PC-9 (cell line): ENCODE measurements around the gene FA2H. TPM values are rescaled to one million over a fixed set of nuclear protein-coding genes. Genes with fewer than 3 reads are reported as not detected.

Experiments used
- BruUV-seq: library from RNA; stranded (reverse); fragments of 400-500 nt; replicated peaks from 2 replicates; lab custom pipeline; 2021; lab: Mats Ljungman, UMichigan
- CTCF ChIA-PET: fragments of 300-600 bp; sonication (Branson Sonifier 250); formaldehyde crosslinking; loops from one replicate; lab custom pipeline; 2022; ENCODE audit warnings: antibody characterized with exemption; lab: Charles Lee
- POLR2A ChIA-PET: fragments of 300-600 bp; sonication (Branson Sonifier 250); formaldehyde crosslinking; loops from one replicate; lab custom pipeline; 2022; ENCODE audit warnings: antibody characterized with exemption; ENCODE audit not compliant: unreplicated experiment; lab: Charles Lee
- DNase-seq, 2 experiments: peaks; one replicate each; pipeline versions ENCODE4 v3.0.0 to v3.0.0-alpha.2; 2015 to 2022; ENCODE audit warnings: mixed read lengths in 1 of 2
- H2AFZ ChIP-seq: fragments of 200-600 bp; sonication (generic); 2 replicates; pipeline ENCODE4 v1.8.1; 2017; ENCODE audit warnings: antibody characterized with exemption
- H3F3A ChIP-seq: fragments of 200-600 bp; sonication (generic); 2 replicates; pipeline ENCODE4 v1.8.1; 2017; ENCODE audit warnings: antibody characterized with exemption, mild to moderate bottlenecking, low read depth; ENCODE audit not compliant: insufficient read depth
- H3K27ac ChIP-seq: fragments of 200-600 bp; sonication (generic); 2 replicates; pipeline ENCODE4 v1.6.1; 2016; ENCODE audit warnings: mixed run types
- H3K27me3 ChIP-seq: fragments of 200-600 bp; sonication (generic); 2 replicates; pipeline ENCODE4 v1.6.1; 2016; ENCODE audit warnings: low read depth, mixed run types; ENCODE audit not compliant: insufficient read depth
- H3K36me3 ChIP-seq: fragments of 200-600 bp; sonication (generic); 2 replicates; pipeline ENCODE4 v1.6.1; 2016; ENCODE audit warnings: low read depth, mixed run types
- H3K4me1 ChIP-seq: fragments of 200-600 bp; sonication (generic); replicated peaks from 2 replicates; pipeline ENCODE4 v1.6.1; 2016; ENCODE audit warnings: mixed run types; ENCODE audit not compliant: insufficient read depth
- H3K4me2 ChIP-seq: fragments of 200-600 bp; sonication (generic); 2 replicates; pipeline ENCODE4 v1.6.1; 2017; ENCODE audit warnings: mixed run types
- H3K4me3 ChIP-seq: fragments of 200-600 bp; sonication (generic); 2 replicates; pipeline ENCODE4 v1.6.1; 2016; ENCODE audit warnings: mixed run types
- H3K79me2 ChIP-seq: fragments of 200-600 bp; sonication (generic); 2 replicates; pipeline ENCODE4 v1.6.1; 2017; ENCODE audit warnings: low read depth, mixed run types
- H3K9me2 ChIP-seq: fragments of 200-600 bp; sonication (generic); 2 replicates; pipeline ENCODE4 v1.8.1; 2017; ENCODE audit warnings: mild to moderate bottlenecking; ENCODE audit not compliant: insufficient read depth
- H3K9me3 ChIP-seq: fragments of 200-600 bp; sonication (generic); 2 replicates; pipeline ENCODE4 v1.8.1; 2016; ENCODE audit warnings: low read depth; ENCODE audit not compliant: insufficient read depth
- H4K20me1 ChIP-seq: fragments of 200-600 bp; sonication (generic); 2 replicates; pipeline ENCODE4 v1.8.1; 2017; ENCODE audit not compliant: insufficient read depth
- CTCF ChIP-seq: fragments of 200-600 bp; sonication (generic); conservative IDR thresholded peaks from 2 replicates; pipeline ENCODE4 v1.6.1; 2017; ENCODE audit warnings: mixed run types, antibody characterized with exemption, mild to moderate bottlenecking, moderate library complexity
- EZH2 ChIP-seq: fragments of 200-600 bp; sonication (generic); IDR thresholded peaks from 2 replicates; pipeline ENCODE4 v1.8.0; 2017; ENCODE audit warnings: antibody characterized with exemption, low read depth
- intact Hi-C: fragments of 100-400 bp; cut with micrococcal nuclease; formaldehyde crosslinking; loops from one replicate; pipeline ENCODE4 v1.10.0; 2022; ENCODE audit not compliant: unreplicated experiment
- total RNA-seq: library from RNA; stranded (reverse); gene quantifications from 2 replicates; pipeline ENCODE4 v1.2.3, GENCODE V29; 2021

The FA2H gene
- total RNA-seq, 1 experiment from 2014 or later = 3.5 TPM

GRCh38 chr16:74773446-74774222 lies 986 bp downstream of the FA2H start:
- TF ChIP-seq EZH2 (no peak), CTCF (no peak)
- CTCF ChIA-PET = interaction anchor here (0.7 kb wide), 1 partner anchor 302 kb away, joined by 12 read pairs; no protein-coding TSS in a partner anchor

GRCh38 chr16:74771656-74772315 lies 2.8 kb downstream of the FA2H start:
- Histone ChIP-seq H3K9me3 (no peaks in the 10 kb centered on the region), H3K4me1 (peaks cover 4% of the 10 kb centered on the region; the same call in 1 of the 2 replicates), H3K79me2 (no peaks in the 10 kb centered on the region), H3K27ac (no peak overlapping the region), H3K4me3 (no peak overlapping the region), H3K27me3 (no peaks in the 10 kb centered on the region), H4K20me1 (no peaks in the 10 kb centered on the region), H2AFZ (no peak overlapping the region), H3K9me2 (no peaks in the 10 kb centered on the region), H3K36me3 (no peaks in the 10 kb centered on the region), H3F3A (peaks cover 9% of the 10 kb centered on the region), H3K4me2 (no peak overlapping the region)
- intact Hi-C loops = no loop called here
- no TSS peak for BruUV-seq
- POLR2A ChIA-PET = no interaction called here
- DNase-seq = no peak
- no peak for TF ChIP-seq CTCF
- CTCF ChIA-PET = no interaction called here

More at GRCh38 chr16:74773446-74774222, 986 bp downstream of the FA2H start:
- POLR2A ChIA-PET = no interaction called here
- Histone ChIP-seq H3K4me2 (peak overlapping the region; percentile 97), H3K9me3 (no peaks in the 10 kb centered on the region), H3K9me2 (no peaks in the 10 kb centered on the region), H3F3A (peaks cover 9% of the 10 kb centered on the region), H3K4me1 (peaks cover 4% of the 10 kb centered on the region; the same call in 1 of the 2 replicates), H3K79me2 (no peaks in the 10 kb centered on the region), H3K27ac (no peak overlapping the region), H2AFZ (peak overlapping the region; percentile 86), H3K36me3 (no peaks in the 10 kb centered on the region), H4K20me1 (no peaks in the 10 kb centered on the region), H3K27me3 (no peaks in the 10 kb centered on the region), H3K4me3 (peak overlapping the region; percentile 68)
- DNase-seq = no peak
- intact Hi-C loops = loop anchor here (1.0 to 2.0 kb wide), 2 partner anchors 35 to 40 kb away; no protein-coding TSS in a partner anchor
- BruUV-seq = TSS peak; percentile 69

- Histone ChIP-seq H3K4me2 (no peak overlapping the region), H3K27me3 (no peaks in the 10 kb centered on the region)
Observed at GRCh38 chr16:74770831-74771526, 3.6 kb downstream of the FA2H start.

More at GRCh38 chr16:74770831-74771526, 3.6 kb downstream of the FA2H start:
- H3K27ac ChIP-seq = no peak overlapping the region
- peaks cover 4% of the 10 kb centered on the region; the same call in 1 of the 2 replicates for H3K4me1 ChIP-seq
- intact Hi-C loops = no loop called here
- TF ChIP-seq EZH2 = no peak
- TF ChIP-seq CTCF = no peak
- ChIA-PET CTCF (no interaction called here), POLR2A (no interaction called here)
- no peak for DNase-seq
- no peaks in the 10 kb centered on the region for H3K9me2 ChIP-seq
- no peak overlapping the region for H2AFZ ChIP-seq
- no TSS peak for BruUV-seq
- peaks cover 9% of the 10 kb centered on the region for H3F3A ChIP-seq
- no peaks in the 10 kb centered on the region for H4K20me1 ChIP-seq
- no peaks in the 10 kb centered on the region for H3K9me3 ChIP-seq
- no peaks in the 10 kb centered on the region for H3K36me3 ChIP-seq
- H3K4me3 ChIP-seq = no peak overlapping the region
- no peaks in the 10 kb centered on the region for H3K79me2 ChIP-seq
